ENCODE measurements around the gene TBC1D20. TPM values are rescaled to one million over a fixed set of nuclear protein-coding genes. Genes with fewer than 3 reads are reported as not detected.
"Not testable (repeated sequence)": the region's sequence is repeated elsewhere in the genome, so short reads cannot be mapped to it uniquely, and the experiment has no call there.

TBC1D20 gene, protein sequence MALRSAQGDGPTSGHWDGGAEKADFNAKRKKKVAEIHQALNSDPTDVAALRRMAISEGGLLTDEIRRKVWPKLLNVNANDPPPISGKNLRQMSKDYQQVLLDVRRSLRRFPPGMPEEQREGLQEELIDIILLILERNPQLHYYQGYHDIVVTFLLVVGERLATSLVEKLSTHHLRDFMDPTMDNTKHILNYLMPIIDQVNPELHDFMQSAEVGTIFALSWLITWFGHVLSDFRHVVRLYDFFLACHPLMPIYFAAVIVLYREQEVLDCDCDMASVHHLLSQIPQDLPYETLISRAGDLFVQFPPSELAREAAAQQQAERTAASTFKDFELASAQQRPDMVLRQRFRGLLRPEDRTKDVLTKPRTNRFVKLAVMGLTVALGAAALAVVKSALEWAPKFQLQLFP
- 10 to 100 TPM; 28.9 to 42.7 (median 39.5) TPM for total RNA-seq
- total RNA-seq (2013), result 27.1 TPM
- total RNA-seq, result 34.1 to 104 (median 66.8) reads per million in 29 experiments

DNA sequence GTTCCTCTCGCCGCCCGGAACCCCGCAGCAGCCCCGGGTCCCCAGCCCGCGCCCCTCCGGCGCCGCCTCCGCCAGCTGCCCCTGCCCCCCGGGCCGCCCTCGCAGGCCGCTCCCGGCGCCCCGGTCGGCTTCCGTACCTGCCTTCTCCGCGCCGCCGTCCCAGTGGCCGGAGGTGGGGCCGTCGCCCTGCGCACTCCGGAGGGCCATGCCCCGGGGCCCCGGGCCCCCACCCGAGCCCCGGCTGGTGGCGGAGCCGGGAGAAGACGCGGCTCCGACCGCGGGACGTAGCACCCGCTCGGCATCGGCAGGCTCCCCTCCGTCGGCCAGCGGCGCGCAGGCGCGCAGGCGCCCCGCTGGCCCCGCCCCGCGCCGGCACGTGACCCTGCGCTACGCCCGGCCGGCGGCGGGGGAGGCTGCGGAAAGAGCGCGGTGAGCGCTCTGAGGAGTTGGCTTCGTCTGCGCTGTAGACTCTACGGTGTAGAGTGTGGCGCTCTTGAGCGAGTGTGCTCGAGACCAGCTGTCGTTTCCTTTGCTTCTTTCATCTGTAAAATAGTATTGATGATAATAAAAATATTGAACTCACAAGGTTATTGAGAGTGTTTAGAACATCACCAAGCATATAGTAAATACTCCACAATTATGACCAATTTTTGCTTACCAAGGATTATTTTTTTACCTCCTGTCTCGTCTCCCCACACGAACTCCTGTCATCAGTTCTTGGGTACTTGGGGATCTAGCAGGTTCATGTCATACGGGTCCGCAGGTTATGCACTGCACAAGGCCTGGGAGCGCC lies at the start of gene TBC1D20:
TBC1D20 (minus strand) TSS at position 335 of the 793 bp plus-strand sequence; CDS start at position 207, 128 bp downstream.
- H3K27ac Mint-ChIP-seq, result peak within 1 kb of the TSS; percentile 92 to 94
- DNase-seq (peak; percentile 77 to 95 (median 83)), ATAC-seq (replicated peaks in 1 of 4) (peak; percentile 96 to 98 (median 97))
- H3K9me3 Mint-ChIP-seq, result no peaks in the 10 kb centered on the region
- H3K36me3 ChIP-seq (ENCODE audit: control insufficient read depth in 2 of 2, extremely low read depth in 1 of 2, insufficient read depth in 1 of 2, low read length in 1 of 2), result no peaks in the 10 kb centered on the region
- peaks cover 24 to 31% of the 10 kb centered on the region in 2 experiments for H3K4me1 ChIP-seq (ENCODE audit: control insufficient read depth in 1 of 2, extremely low read depth in 1 of 2, insufficient read depth in 2 of 2, low read length in 2 of 2)
- ChIA-PET CTCF (interaction anchor here in 1 of 2 donors (0.8 to 1.7 kb wide), 5 partner anchors 16 to 196 kb away, joined by 3 to 6 read pairs (median 5); no protein-coding TSS in a partner anchor), POLR2A (no interaction called here)
- H3K4me3 ChIP-seq (ENCODE audit: control insufficient read depth in 1 of 2, extremely low read depth in 1 of 2, low read length in 1 of 2), result peak within 1 kb of the TSS; percentile 65 to 74
- H3K27me3 Mint-ChIP-seq, result no peaks in the 10 kb centered on the region
- H3K4me1 Mint-ChIP-seq, result peaks cover 43 to 46% (median 46%) of the 10 kb centered on the region in 3 donors
- no peaks in the 10 kb centered on the region for H3K27me3 ChIP-seq (replicated peaks in 1 of 2; ENCODE audit: control insufficient read depth in 2 of 2, extremely low read depth in 1 of 2, insufficient read depth in 2 of 2, low read length in 1 of 2)
- no peaks in the 10 kb centered on the region for H3K36me3 Mint-ChIP-seq
- peak within 1 kb of the TSS; percentile 85 to 98 (median 94) for H3K4me3 Mint-ChIP-seq
- H3K27ac ChIP-seq (ENCODE audit: low read length), result peak within 1 kb of the TSS; percentile 65
- WGBS (ENCODE audit: insufficient coverage), result under 1% methylated on average over 75 of the region's 80 CpGs
- H3K9me3 ChIP-seq, result no peaks in the 10 kb centered on the region

DNA sequence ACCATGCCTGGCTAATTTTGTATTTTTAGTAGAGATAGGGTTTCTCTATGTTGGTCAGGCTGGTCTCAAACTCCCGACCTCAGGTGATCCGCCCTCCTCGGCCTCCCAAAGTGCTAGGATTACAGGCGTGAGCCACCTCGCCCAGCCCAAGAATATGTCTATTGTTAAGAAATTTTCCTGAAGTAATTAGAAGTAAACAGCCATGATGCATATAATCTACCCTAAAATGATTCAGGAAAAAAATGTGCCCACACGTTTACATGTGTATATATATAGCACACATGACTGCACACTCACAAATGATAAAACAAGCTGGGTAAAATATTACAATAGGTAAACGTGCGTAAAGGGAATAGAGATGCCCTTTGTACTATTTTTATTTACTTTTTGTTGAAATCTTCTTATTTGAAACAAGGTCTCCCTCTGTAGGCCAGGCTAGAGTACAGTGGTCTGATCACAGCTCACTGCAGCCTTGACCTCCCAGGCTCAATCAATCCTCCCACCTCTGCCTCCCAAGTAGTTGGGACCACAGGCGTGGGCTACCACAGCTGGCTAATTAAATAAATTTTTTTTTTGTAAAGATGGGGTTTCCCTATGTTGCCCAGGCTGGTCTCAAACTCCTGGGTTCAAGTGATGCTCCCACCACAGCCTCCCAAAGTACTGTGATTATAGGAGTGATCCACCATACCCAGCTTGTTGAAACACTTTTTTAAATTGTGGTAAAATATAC lies 48.2 kb upstream of the TBC1D20 start:
- WGBS (ENCODE audit: insufficient coverage), result no CpG with 5 or more reads among the region's 9 CpGs
- ATAC-seq (replicated peaks in 1 of 4); H3K9me3 Mint-ChIP-seq; H3K4me3 ChIP-seq (ENCODE audit: control insufficient read depth in 1 of 2, extremely low read depth in 1 of 2, low read length in 1 of 2); H3K27me3 ChIP-seq (replicated peaks in 1 of 2; ENCODE audit: control insufficient read depth in 2 of 2, extremely low read depth in 1 of 2, insufficient read depth in 2 of 2, low read length in 1 of 2); POLR2A ChIA-PET; H3K27ac ChIP-seq (ENCODE audit: low read length); H3K27ac Mint-ChIP-seq; H3K4me3 Mint-ChIP-seq; DNase-seq; CTCF ChIA-PET; H3K9me3 ChIP-seq; H3K4me1 ChIP-seq (ENCODE audit: control insufficient read depth in 1 of 2, extremely low read depth in 1 of 2, insufficient read depth in 2 of 2, low read length in 2 of 2); H3K27me3 Mint-ChIP-seq: not testable (repeated sequence)
- H3K36me3 Mint-ChIP-seq, result peaks cover 24% of the 10 kb centered on the region
- peaks cover 49 to 56% (median 52%) of the 10 kb centered on the region in 3 donors for H3K4me1 Mint-ChIP-seq
- peaks cover 0 to 28% of the 10 kb centered on the region in 2 donors for H3K36me3 ChIP-seq (ENCODE audit: control insufficient read depth in 2 of 2, extremely low read depth in 1 of 2, insufficient read depth in 1 of 2, low read length in 1 of 2)

DNA sequence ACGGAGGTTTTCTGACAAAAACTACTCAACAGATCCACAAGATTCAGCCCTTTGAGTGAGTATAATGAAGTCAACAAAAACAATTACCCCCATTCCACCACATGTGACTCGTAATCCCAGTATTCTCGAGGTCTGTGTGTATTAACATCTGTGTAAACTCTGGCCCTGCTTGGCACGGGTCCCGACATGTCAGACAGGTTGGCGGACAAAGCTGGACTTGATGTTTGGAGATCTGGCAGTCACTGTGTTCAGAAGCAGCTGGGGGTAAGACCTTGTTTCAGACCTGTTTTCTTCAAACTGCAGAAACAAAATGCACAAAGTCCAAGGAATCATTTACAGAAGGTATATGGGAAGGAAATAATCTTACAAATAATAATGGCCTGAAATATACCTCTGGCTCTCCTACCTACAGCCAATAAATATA lies 46.0 kb upstream of the TBC1D20 start:
- DNase-seq; H3K27me3 ChIP-seq (replicated peaks in 1 of 2; ENCODE audit: control insufficient read depth in 2 of 2, extremely low read depth in 1 of 2, insufficient read depth in 2 of 2, low read length in 1 of 2); H3K27ac ChIP-seq (ENCODE audit: low read length); H3K27me3 Mint-ChIP-seq; H3K4me3 Mint-ChIP-seq; POLR2A ChIA-PET; H3K9me3 ChIP-seq; H3K4me3 ChIP-seq (ENCODE audit: control insufficient read depth in 1 of 2, extremely low read depth in 1 of 2, low read length in 1 of 2); CTCF ChIA-PET; ATAC-seq (replicated peaks in 1 of 4); H3K4me1 ChIP-seq (ENCODE audit: control insufficient read depth in 1 of 2, extremely low read depth in 1 of 2, insufficient read depth in 2 of 2, low read length in 2 of 2); H3K9me3 Mint-ChIP-seq: not testable (repeated sequence)
- Mint-ChIP-seq H3K27ac (peak overlapping the region in 1 of 2 donors; percentile 22), H3K36me3 (peaks cover 21% of the 10 kb centered on the region), H3K4me1 (peaks cover 32 to 36% (median 35%) of the 10 kb centered on the region in 3 donors)
- peaks cover 0 to 37% of the 10 kb centered on the region in 2 donors for H3K36me3 ChIP-seq (ENCODE audit: control insufficient read depth in 2 of 2, extremely low read depth in 1 of 2, insufficient read depth in 1 of 2, low read length in 1 of 2)
- WGBS (ENCODE audit: insufficient coverage), result no CpG with 5 or more reads among the region's 6 CpGs

DNA sequence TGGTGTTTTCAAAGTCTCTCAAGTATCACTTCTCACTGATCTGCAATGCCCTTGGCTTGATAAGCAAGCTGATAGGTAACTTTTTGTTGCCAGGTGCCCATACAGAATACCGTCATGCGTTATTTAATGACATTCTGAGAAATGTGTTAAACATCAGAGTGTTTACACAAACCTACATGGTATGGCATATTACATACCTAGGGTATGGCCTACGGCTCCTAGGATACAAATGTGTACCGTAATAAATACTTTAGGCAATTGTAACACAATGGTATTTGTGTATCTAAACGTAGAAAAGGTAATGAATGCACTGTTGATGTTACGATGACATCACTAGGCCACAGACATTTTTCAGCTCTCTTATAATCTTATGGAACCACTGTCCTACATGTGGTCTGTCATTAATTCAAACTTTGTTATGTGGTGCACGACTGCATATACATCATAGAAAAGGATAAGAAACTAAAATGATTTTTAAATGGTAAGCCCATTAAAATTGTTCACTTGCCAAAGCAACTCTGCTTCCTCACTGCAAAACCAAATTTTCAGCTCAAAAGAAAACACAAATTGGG lies 45.5 kb upstream of the TBC1D20 start:
- CTCF ChIA-PET, result no interaction called here
- no peaks in the 10 kb centered on the region for H3K9me3 ChIP-seq
- H3K36me3 Mint-ChIP-seq, result peaks cover 27% of the 10 kb centered on the region
- no peak overlapping the region for H3K4me3 Mint-ChIP-seq
- no peaks in the 10 kb centered on the region for H3K27me3 ChIP-seq (replicated peaks in 1 of 2; ENCODE audit: control insufficient read depth in 2 of 2, extremely low read depth in 1 of 2, insufficient read depth in 2 of 2, low read length in 1 of 2)
- no peaks in the 10 kb centered on the region for H3K9me3 Mint-ChIP-seq
- POLR2A ChIA-PET, result no interaction called here
- WGBS (ENCODE audit: insufficient coverage), result no CpG with 5 or more reads among the region's 7 CpGs
- peaks cover 26 to 30% (median 30%) of the 10 kb centered on the region in 3 donors for H3K4me1 Mint-ChIP-seq
- ATAC-seq (replicated peaks in 1 of 4) (no peak), DNase-seq (no peak)
- peaks cover 0 to 42% of the 10 kb centered on the region in 2 donors for H3K36me3 ChIP-seq (ENCODE audit: control insufficient read depth in 2 of 2, extremely low read depth in 1 of 2, insufficient read depth in 1 of 2, low read length in 1 of 2)
- H3K4me3 ChIP-seq (ENCODE audit: control insufficient read depth in 1 of 2, extremely low read depth in 1 of 2, low read length in 1 of 2), result no peak overlapping the region
- H3K4me1 ChIP-seq (ENCODE audit: control insufficient read depth in 1 of 2, extremely low read depth in 1 of 2, insufficient read depth in 2 of 2, low read length in 2 of 2), result no peaks in the 10 kb centered on the region
- no peaks in the 10 kb centered on the region for H3K27me3 Mint-ChIP-seq
- no peak overlapping the region for H3K27ac Mint-ChIP-seq
- no peak overlapping the region for H3K27ac ChIP-seq (ENCODE audit: low read length)

DNA sequence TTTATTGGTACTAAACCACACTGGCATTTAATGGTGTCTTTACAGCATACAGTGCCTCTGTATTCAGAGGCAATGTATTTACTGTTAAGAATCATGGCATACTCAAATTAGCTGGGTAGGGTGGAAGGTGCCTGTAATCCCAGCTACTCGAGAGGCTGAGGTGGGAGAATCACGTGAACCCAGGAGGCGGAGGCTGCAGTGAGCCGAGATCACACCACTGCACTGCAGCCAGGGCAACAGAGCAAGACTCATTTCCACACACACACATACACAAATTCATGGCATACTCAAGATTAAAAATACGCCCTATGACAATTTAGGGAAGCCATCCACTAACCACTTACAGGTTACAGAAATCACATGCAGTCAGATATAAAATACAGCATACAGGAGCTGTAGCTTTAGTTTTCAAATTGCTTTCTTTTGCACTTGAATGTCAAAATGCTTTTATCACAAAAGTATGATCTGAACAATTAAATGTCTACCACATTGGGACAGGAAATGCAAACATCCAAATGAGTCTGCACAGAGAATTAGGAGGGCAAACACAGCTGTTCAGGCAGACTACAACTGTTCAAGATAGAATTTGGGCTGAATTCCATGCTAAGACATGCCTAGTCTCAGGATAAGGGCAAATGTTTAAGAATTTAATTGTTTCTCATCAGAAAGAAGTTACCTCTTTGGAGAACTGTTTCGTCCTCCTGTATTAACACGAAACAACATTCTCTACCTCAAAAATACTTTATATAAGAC lies 44.8 kb upstream of the TBC1D20 start:
- H3K27me3 Mint-ChIP-seq, result no peaks in the 10 kb centered on the region
- no peak overlapping the region for H3K27ac ChIP-seq (ENCODE audit: low read length)
- no peaks in the 10 kb centered on the region for H3K4me1 ChIP-seq (ENCODE audit: control insufficient read depth in 1 of 2, extremely low read depth in 1 of 2, insufficient read depth in 2 of 2, low read length in 2 of 2)
- H3K9me3 ChIP-seq, result no peaks in the 10 kb centered on the region
- CTCF ChIA-PET, result no interaction called here
- H3K4me1 Mint-ChIP-seq, result peaks cover 20 to 24% (median 24%) of the 10 kb centered on the region in 3 donors
- no peak for ATAC-seq (replicated peaks in 1 of 4)
- no peaks in the 10 kb centered on the region for H3K9me3 Mint-ChIP-seq
- no peak overlapping the region for H3K4me3 Mint-ChIP-seq
- H3K4me3 ChIP-seq (ENCODE audit: control insufficient read depth in 1 of 2, extremely low read depth in 1 of 2, low read length in 1 of 2), result no peak overlapping the region
- DNase-seq, result no peak
- H3K36me3 Mint-ChIP-seq, result peaks cover 33% of the 10 kb centered on the region
- peaks cover 0 to 49% of the 10 kb centered on the region in 2 donors for H3K36me3 ChIP-seq (ENCODE audit: control insufficient read depth in 2 of 2, extremely low read depth in 1 of 2, insufficient read depth in 1 of 2, low read length in 1 of 2)
- H3K27me3 ChIP-seq (replicated peaks in 1 of 2; ENCODE audit: control insufficient read depth in 2 of 2, extremely low read depth in 1 of 2, insufficient read depth in 2 of 2, low read length in 1 of 2), result no peaks in the 10 kb centered on the region
- no peak overlapping the region for H3K27ac Mint-ChIP-seq
- POLR2A ChIA-PET, result no interaction called here
- WGBS (ENCODE audit: insufficient coverage), result 95% methylated on average over 4 of the region's 7 CpGs

Measured in T-cell (primary cell).